SH-SY5Y (cell line): ENCODE results near the gene SH3BP2.

Source experiments
- GATA2 ChIP-seq: IDR thresholded peaks from 2 replicates; pipeline ENCODE4 v1.6.1; 2011; ENCODE audit warnings: mild to moderate bottlenecking, low read depth, low read length
- GATA3 ChIP-seq: IDR thresholded peaks from 2 replicates; pipeline ENCODE4 v1.6.1; 2011; ENCODE audit warnings: low read depth, mild to moderate bottlenecking, low read length, moderate library complexity

SH3BP2 gene

GRCh38 chr4:2882341-2882740 lies 89.5 kb downstream of the SH3BP2 start:
- no peak for TF ChIP-seq GATA3
- no peak for TF ChIP-seq GATA2

GRCh38 chr4:2886161-2886560 lies 93.3 kb downstream of the SH3BP2 start:
- TF ChIP-seq GATA3 (no peak), GATA2 (no peak)

GRCh38 chr4:2886622-2887021 lies 93.7 kb downstream of the SH3BP2 start:
- TF ChIP-seq GATA3: no peak
- peak; percentile 85 for TF ChIP-seq GATA2

GRCh38 chr4:2887343-2887742 lies 94.5 kb downstream of the SH3BP2 start:
- TF ChIP-seq GATA2 (no peak), GATA3 (no peak)

- no peak for TF ChIP-seq GATA3
- TF ChIP-seq GATA2: no peak
Measured at GRCh38 chr4:2888886-2889285, 96.0 kb downstream of the SH3BP2 start.
